Endothelial cell of umbilical vein (primary cell): Measurements from ENCODE around the gene APOC4.

Source experiments
- CTCF ChIP-seq, 2 donors: IDR thresholded peaks; 1 replicate in 1 of 2; 2 replicates in 1 of 2; pipeline ENCODE4 v1.5.1; 2011; ENCODE audit warnings: low read length in 2 of 2, mild to moderate bottlenecking in 2 of 2, moderate library complexity in 2 of 2, control low read depth in 1 of 2, inconsistent platforms in 1 of 2, low read depth in 1 of 2; ENCODE audit not compliant: insufficient read depth in 1 of 2; ENCODE audit errors: extremely low read depth in 1 of 2
- EZH2 ChIP-seq: IDR thresholded peaks from 2 replicates; pipeline ENCODE4 v1.6.1; 2012; ENCODE audit warnings: borderline replicate concordance, low read depth, mild to moderate bottlenecking, moderate library complexity, low read length, inconsistent platforms; ENCODE audit not compliant: severe bottlenecking
- FOS ChIP-seq: IDR thresholded peaks from 2 replicates; pipeline ENCODE4 v1.6.1; 2011; ENCODE audit warnings: mild to moderate bottlenecking, low read length, moderate library complexity, borderline replicate concordance; ENCODE audit not compliant: insufficient read depth
- GATA2 ChIP-seq: IDR thresholded peaks from 2 replicates; pipeline ENCODE4 v1.7.0; 2011; ENCODE audit warnings: low read depth, mild to moderate bottlenecking, moderate library complexity, mixed read lengths, low read length; ENCODE audit not compliant: insufficient read length, insufficient read depth
- MAX ChIP-seq: IDR thresholded peaks from 2 replicates; pipeline ENCODE4 v1.6.1; 2011; ENCODE audit not compliant: insufficient read depth, insufficient read length
- MYC ChIP-seq: IDR thresholded peaks from one replicate; pipeline ENCODE4 v1.6.1; 2011; ENCODE audit warnings: mild to moderate bottlenecking, low read depth, low read length
- POLR2A ChIP-seq: IDR thresholded peaks from 2 replicates; pipeline ENCODE4 v1.6.1; 2012; ENCODE audit warnings: low read depth, mild to moderate bottlenecking, control low read depth, low read length
- POLR2AphosphoS5 ChIP-seq: IDR thresholded peaks from 2 replicates; pipeline ENCODE4 v1.6.1; 2012; ENCODE audit warnings: low read depth, mild to moderate bottlenecking, control low read depth, low read length, moderate library complexity; ENCODE audit not compliant: insufficient read depth

- TF ChIP-seq CTCF (IDR thresholded peaks at IDR 0.05; ENCODE audit: extremely low read depth in 1 of 2, insufficient read depth in 1 of 2, low read depth in 1 of 2, low read length in 2 of 2) (no peak), POLR2A (no peak), MAX (no peak), EZH2 (no peak), POLR2AphosphoS5 (no peak), GATA2 (no peak), MYC (no peak), FOS (no peak)
These were observed 32.1 kb downstream of the APOC4 start for GRCh38 chr19:44973982-44974735.
